Smooth muscle cell (in vitro differentiated cells): ENCODE measurements around the gene KNL1. TPM values are rescaled to one million over a fixed set of nuclear protein-coding genes. Genes with fewer than 3 reads are reported as not detected.
"Not testable (repeated sequence)": the region's sequence is repeated elsewhere in the genome, so short reads cannot be mapped to it uniquely, and the experiment has no call there.

Source experiments
- DNase-seq: peaks from one replicate; lab custom pipeline; 2025; ENCODE audit not compliant: unreplicated experiment; lab: John Stamatoyannopoulos, UW
- H2AFZ ChIP-seq: fragments of 200-600 bp; sonication (generic); 2 replicates; pipeline ENCODE4 v1.6.0; 2016; ENCODE audit warnings: antibody characterized with exemption, low read depth, mild to moderate bottlenecking
- H3F3A ChIP-seq: fragments of 200-600 bp; sonication (generic); 2 replicates; pipeline ENCODE4 v1.6.0; 2017; ENCODE audit warnings: antibody characterized with exemption, low read depth
- H3K27ac ChIP-seq: fragments of 200-600 bp; sonication (generic); 2 replicates; pipeline ENCODE4 v1.5.1; 2016; ENCODE audit warnings: low read depth, mild to moderate bottlenecking
- H3K27me3 ChIP-seq: fragments of 200-600 bp; sonication (generic); 2 replicates; pipeline ENCODE4 v1.6.1; 2016; ENCODE audit warnings: low read depth, mild to moderate bottlenecking
- H3K36me3 ChIP-seq: fragments of 200-600 bp; sonication (generic); 2 replicates; pipeline ENCODE4 v1.5.1; 2016; ENCODE audit warnings: low read depth
- H3K4me1 ChIP-seq: fragments of 200-600 bp; sonication (generic); 2 replicates; pipeline ENCODE4 v1.5.1; 2016; ENCODE audit warnings: low read depth
- H3K4me2 ChIP-seq: fragments of 200-600 bp; sonication (generic); 2 replicates; pipeline ENCODE4 v1.6.0; 2016; ENCODE audit warnings: mild to moderate bottlenecking
- H3K4me3 ChIP-seq: fragments of 200-600 bp; sonication (generic); 2 replicates; pipeline ENCODE4 v1.5.1; 2016; ENCODE audit warnings: mild to moderate bottlenecking
- H3K79me2 ChIP-seq: fragments of 200-600 bp; sonication (generic); 2 replicates; pipeline ENCODE4 v1.6.0; 2016; ENCODE audit warnings: low read depth, mild to moderate bottlenecking
- H3K9ac ChIP-seq: fragments of 200-600 bp; sonication (generic); 2 replicates; pipeline ENCODE4 v1.6.0; 2016; ENCODE audit warnings: low read depth
- H3K9me3 ChIP-seq: fragments of 200-600 bp; sonication (generic); replicated peaks from 2 replicates; pipeline ENCODE4 v1.5.1; 2016; ENCODE audit warnings: low read depth
- H4K20me1 ChIP-seq: fragments of 200-600 bp; sonication (generic); 2 replicates; pipeline ENCODE4 v1.6.0; 2016; ENCODE audit warnings: low read depth
- WGBS: methylation state at CpG from one replicate; pipeline ENCODE4 v1.1.7; 2016; ENCODE audit warnings: low lambda C conversion rate; 5-methylcytosine and 5-hydroxymethylcytosine counted together
- polyA plus RNA-seq: library from polyadenylated mRNA; unstranded; fragments of >200 nt; fragmentation: Nextera tagmentation; extraction: Ambion mirVana; gene quantifications from 2 replicates; pipeline ENCODE4 v1.2.1, GENCODE V29; 2016
- total RNA-seq: library from RNA; depleted of rRNA; stranded (reverse); fragments of >200 nt; gene quantifications from 2 replicates; pipeline ENCODE4 v1.2.3, GENCODE V29; 2014
- TF ChIP-seq, protein P1 (sequence below): fragments of 200-600 bp; sonication (generic); IDR thresholded peaks from 2 replicates; pipeline ENCODE4 v1.5.1; 2017; ENCODE audit warnings: borderline replicate concordance, mild to moderate bottlenecking, antibody characterized with exemption; ENCODE audit not compliant: insufficient read depth, poor library complexity, severe bottlenecking

Gene KNL1
- total and polyA plus RNA-seq, 2 experiments from 2014 or later: 3.1 to 10.8 TPM

DNA sequence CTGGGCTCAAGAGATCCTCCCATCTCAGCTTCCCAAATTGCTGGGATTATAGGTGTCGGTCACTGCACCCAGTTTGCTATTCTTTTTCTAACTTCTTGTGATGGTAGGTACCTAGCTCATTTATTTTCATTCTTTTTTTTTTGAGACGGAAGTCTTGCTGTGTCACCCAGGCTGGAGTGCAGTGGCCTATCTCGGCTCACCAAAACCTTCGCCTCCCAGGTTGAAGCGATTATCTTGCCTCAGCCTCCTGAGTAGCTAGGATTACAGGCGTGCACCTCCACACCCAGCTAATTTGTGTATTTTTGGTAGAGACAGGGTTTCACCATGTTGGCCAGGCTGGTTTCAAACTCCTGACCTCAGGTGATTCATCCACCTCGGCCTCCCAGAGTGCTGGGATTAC, 70.9 kb downstream of the KNL1 start:
- Histone ChIP-seq H3F3A (no peaks in the 10 kb centered on the region), H3K9ac (no peak overlapping the region), H3K79me2 (no peaks in the 10 kb centered on the region), H2AFZ (no peak overlapping the region), H3K4me1 (no peaks in the 10 kb centered on the region), H3K27me3 (no peaks in the 10 kb centered on the region), H3K27ac (no peak overlapping the region), H3K9me3 (no peaks in the 10 kb centered on the region), H3K4me3 (no peak overlapping the region), H3K36me3 (no peaks in the 10 kb centered on the region), H4K20me1 (no peaks in the 10 kb centered on the region), H3K4me2 (no peak overlapping the region)
- TF ChIP-seq, protein P1, sequence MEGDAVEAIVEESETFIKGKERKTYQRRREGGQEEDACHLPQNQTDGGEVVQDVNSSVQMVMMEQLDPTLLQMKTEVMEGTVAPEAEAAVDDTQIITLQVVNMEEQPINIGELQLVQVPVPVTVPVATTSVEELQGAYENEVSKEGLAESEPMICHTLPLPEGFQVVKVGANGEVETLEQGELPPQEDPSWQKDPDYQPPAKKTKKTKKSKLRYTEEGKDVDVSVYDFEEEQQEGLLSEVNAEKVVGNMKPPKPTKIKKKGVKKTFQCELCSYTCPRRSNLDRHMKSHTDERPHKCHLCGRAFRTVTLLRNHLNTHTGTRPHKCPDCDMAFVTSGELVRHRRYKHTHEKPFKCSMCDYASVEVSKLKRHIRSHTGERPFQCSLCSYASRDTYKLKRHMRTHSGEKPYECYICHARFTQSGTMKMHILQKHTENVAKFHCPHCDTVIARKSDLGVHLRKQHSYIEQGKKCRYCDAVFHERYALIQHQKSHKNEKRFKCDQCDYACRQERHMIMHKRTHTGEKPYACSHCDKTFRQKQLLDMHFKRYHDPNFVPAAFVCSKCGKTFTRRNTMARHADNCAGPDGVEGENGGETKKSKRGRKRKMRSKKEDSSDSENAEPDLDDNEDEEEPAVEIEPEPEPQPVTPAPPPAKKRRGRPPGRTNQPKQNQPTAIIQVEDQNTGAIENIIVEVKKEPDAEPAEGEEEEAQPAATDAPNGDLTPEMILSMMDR: no peak
- WGBS: 94% methylated on average over 7 of the region's 7 CpGs
- no peak for DNase-seq

DNA sequence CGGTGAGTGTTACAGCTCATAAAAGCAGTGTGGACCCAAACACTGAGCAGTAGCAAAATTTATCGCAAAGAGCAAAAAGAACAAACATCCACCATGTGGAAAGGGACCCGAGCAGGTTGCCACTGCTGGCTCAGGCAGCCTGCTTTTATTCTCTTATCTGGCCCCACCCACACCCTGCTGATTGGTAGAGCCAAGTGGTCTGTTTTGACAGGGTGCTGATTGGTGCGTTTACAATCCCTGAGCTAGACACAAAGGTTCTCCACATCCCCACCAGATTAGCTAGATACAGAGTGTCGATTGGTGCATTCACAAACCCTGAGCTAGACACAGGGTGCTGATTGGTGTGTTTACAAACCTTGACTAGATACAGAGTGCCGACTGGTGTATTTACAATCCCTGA, 82.2 kb downstream of the KNL1 start:
- not testable (repeated sequence) for H3K4me2 ChIP-seq, H3K9me3 ChIP-seq, H3K4me3 ChIP-seq, H3K27ac ChIP-seq, H2AFZ ChIP-seq, H3K27me3 ChIP-seq, H3K36me3 ChIP-seq, DNase-seq, H4K20me1 ChIP-seq, H3K4me1 ChIP-seq, H3K9ac ChIP-seq, H3K79me2 ChIP-seq, H3F3A ChIP-seq
- WGBS: 96% methylated on average over 6 of the region's 6 CpGs

DNA sequence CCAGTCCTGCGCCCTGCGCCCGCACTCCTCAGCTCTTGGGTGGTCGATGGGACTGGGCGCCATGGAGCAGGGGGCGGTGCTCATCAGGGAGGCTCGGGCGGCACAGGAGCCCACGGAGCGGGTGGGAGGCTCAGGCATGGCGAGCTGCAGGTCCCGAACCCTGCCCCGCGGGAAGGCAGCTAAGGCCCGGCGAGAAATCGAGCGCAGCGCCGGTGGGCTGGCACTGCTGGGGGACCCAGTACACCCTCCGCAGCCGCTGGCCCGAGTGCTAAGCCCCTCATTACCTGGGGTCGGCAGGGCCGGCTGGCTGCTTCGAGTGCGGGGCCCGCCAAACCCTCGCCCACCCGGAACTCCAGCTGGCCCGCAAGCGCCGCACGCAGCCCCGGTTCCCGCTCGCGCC, 82.9 kb downstream of the KNL1 start:
- H3K4me2 ChIP-seq, H2AFZ ChIP-seq, H3K9ac ChIP-seq, H3K4me1 ChIP-seq, DNase-seq, H4K20me1 ChIP-seq, H3K36me3 ChIP-seq, H3K4me3 ChIP-seq, H3K27ac ChIP-seq, H3K79me2 ChIP-seq, H3K27me3 ChIP-seq, H3F3A ChIP-seq, H3K9me3 ChIP-seq: not testable (repeated sequence)
- 92% methylated on average over 26 of the region's 38 CpGs for WGBS

DNA sequence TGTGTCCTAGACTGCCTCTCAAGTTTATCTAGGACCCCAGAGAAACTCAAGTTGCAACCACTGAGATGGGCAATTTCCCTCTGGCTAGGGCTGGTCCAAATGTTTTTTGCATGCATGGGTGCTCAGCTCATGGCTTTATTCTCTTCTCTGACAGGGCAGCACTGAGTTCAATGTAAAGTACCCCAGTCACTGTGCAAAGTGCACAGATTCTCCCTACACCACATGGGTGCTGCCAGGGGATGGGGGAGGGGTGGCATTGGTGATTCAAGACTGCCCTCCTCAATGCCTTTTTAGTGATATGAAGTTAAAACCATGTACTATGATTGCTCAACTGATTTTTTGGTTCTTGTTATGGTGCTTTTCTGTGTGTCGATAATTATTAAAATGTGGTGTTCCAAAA, 86.1 kb downstream of the KNL1 start:
- DNase-seq: no peak
- no peaks in the 10 kb centered on the region for H3K27me3 ChIP-seq
- H3K4me3 ChIP-seq: no peak overlapping the region
- H3K4me2 ChIP-seq: no peak overlapping the region
- no peaks in the 10 kb centered on the region for H3K36me3 ChIP-seq
- no peaks in the 10 kb centered on the region for H3K79me2 ChIP-seq
- no peaks in the 10 kb centered on the region for H3F3A ChIP-seq
- no peak overlapping the region for H3K9ac ChIP-seq
- no peaks in the 10 kb centered on the region for H3K9me3 ChIP-seq
- no peak overlapping the region for H2AFZ ChIP-seq
- no peak overlapping the region for H3K27ac ChIP-seq
- no peaks in the 10 kb centered on the region for H4K20me1 ChIP-seq
- 95% methylated on average over 1 of the region's 1 CpG for WGBS
- H3K4me1 ChIP-seq: no peaks in the 10 kb centered on the region
- TF ChIP-seq, protein P1: no peak

DNA sequence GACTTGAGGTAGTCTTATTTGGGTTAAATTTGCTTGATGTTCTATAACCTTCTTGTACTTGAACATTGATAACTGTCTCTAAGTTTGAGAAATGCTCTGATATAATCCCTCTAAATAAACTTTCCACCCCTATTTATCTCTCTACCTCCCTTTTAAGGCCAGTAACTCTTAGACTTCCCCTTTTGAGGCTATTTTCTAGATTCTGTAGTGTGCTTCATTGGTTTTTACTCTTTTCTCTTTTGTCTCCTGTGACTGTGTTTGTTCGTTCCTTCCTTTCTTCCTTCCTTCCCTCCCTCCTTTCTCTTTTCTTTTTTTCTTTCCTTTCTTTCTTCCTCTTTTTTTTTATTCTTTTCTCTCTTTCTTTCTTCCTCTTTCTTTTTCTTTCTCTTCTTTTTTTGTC, 86.9 kb downstream of the KNL1 start:
- H3K4me1 ChIP-seq, H4K20me1 ChIP-seq, H3K9me3 ChIP-seq, H3F3A ChIP-seq, H3K9ac ChIP-seq, H3K4me2 ChIP-seq, H2AFZ ChIP-seq, DNase-seq, H3K27ac ChIP-seq, H3K36me3 ChIP-seq, H3K27me3 ChIP-seq, H3K79me2 ChIP-seq, H3K4me3 ChIP-seq: not testable (repeated sequence)
- WGBS: 96% methylated on average over 1 of the region's 1 CpG
